Endothelial cell of umbilical vein (primary cell): ENCODE measurements around the gene MTRR. TPM values are rescaled to one million over a fixed set of nuclear protein-coding genes. Genes with fewer than 3 reads are reported as not detected.

Experiments used
- BruUV-seq: library from RNA; stranded (reverse); fragments of 400-500 nt; replicated peaks from 2 replicates; lab custom pipeline; 2021; lab: Mats Ljungman, UMichigan
- CTCF ChIA-PET: fragments of 300-600, 350-600 bp; sonication (Branson Sonifier 250); formaldehyde crosslinking; loops from one replicate; lab custom pipeline; 2021; ENCODE audit warnings: antibody characterized with exemption, inconsistent platforms; lab: Charles Lee
- POLR2A ChIA-PET: fragments of 300-600, 350-600 bp; sonication (Branson Sonifier 250); formaldehyde crosslinking; loops from one replicate; lab custom pipeline; 2021; ENCODE audit warnings: antibody characterized with exemption, inconsistent platforms; lab: Charles Lee
- DNase-seq: peaks from one replicate; pipeline ENCODE4 v3.0.0-alpha.2; 2011; ENCODE audit warnings: low read depth, low spot score
- FAIRE-seq: peaks from 2 replicates; lab custom pipeline; 2011; peaks lifted over from hg19 to GRCh38; lab: Jason Lieb, UNC
- H2AFZ ChIP-seq: 2 replicates; pipeline ENCODE4 v1.6.0; 2012; ENCODE audit warnings: low read depth, low read length, control low read depth, inconsistent platforms
- H3K27ac ChIP-seq: 2 replicates; pipeline ENCODE4 v1.5.1; 2011; ENCODE audit warnings: low read depth, mild to moderate bottlenecking, control low read depth, low read length, moderate library complexity; ENCODE audit not compliant: insufficient read depth
- H3K27me3 ChIP-seq, 2 experiments: 2 replicates each; pipeline versions ENCODE4 v1.6.0 to v1.6.1; 2011; ENCODE audit warnings: low read length in 2 of 2, mixed read lengths in 1 of 2; ENCODE audit not compliant: control insufficient read depth in 2 of 2, insufficient read depth in 2 of 2
- H3K36me3 ChIP-seq, 2 experiments: 2 replicates in 1 of 2; 3 replicates in 1 of 2; pipeline ENCODE4 v1.5.1; 2011; ENCODE audit warnings: low read length in 2 of 2, mild to moderate bottlenecking in 1 of 2, moderate library complexity in 1 of 2; ENCODE audit not compliant: control insufficient read depth in 2 of 2, insufficient read depth in 2 of 2; ENCODE audit errors: extremely low read depth in 1 of 2
- H3K4me1 ChIP-seq: 3 replicates; pipeline ENCODE4 v1.5.1; 2011; ENCODE audit warnings: mild to moderate bottlenecking, low read length; ENCODE audit not compliant: control insufficient read depth, insufficient read depth; ENCODE audit errors: extremely low read depth
- H3K4me2 ChIP-seq: 2 replicates; pipeline ENCODE4 v1.6.1; 2011; ENCODE audit warnings: low read length, control low read depth, mixed read lengths; ENCODE audit not compliant: insufficient read depth
- H3K4me3 ChIP-seq, 3 experiments: fragments of 200-600 bp in 1 of 3; sonication (generic), shearing (Covaris generic) in 1 of 3; replicated peaks in 1 of 3; 2 replicates each; pipeline ENCODE4 v1.5.1; 2011 to 2016; ENCODE audit warnings: control low read depth in 3 of 3, low read length in 3 of 3, mild to moderate bottlenecking in 2 of 3, inconsistent platforms in 1 of 3, low read depth in 1 of 3, moderate library complexity in 1 of 3; ENCODE audit not compliant: insufficient read depth in 1 of 3
- H3K79me2 ChIP-seq: 2 replicates; pipeline ENCODE4 v1.6.0; 2012; ENCODE audit warnings: low read length, inconsistent platforms; ENCODE audit not compliant: control insufficient read depth, insufficient read depth
- H3K9ac ChIP-seq: replicated peaks from 2 replicates; pipeline ENCODE3; 2011; ENCODE audit warnings: low read length, control low read depth; ENCODE audit not compliant: insufficient read depth; ENCODE audit errors: extremely low read depth
- H3K9me1 ChIP-seq: replicated peaks from 3 replicates; pipeline ENCODE4 v1.6.0; 2011; ENCODE audit warnings: mild to moderate bottlenecking, low read length; ENCODE audit not compliant: control insufficient read depth, insufficient read depth; ENCODE audit errors: extremely low read depth
- H3K9me3 ChIP-seq: replicated peaks from 2 replicates; pipeline ENCODE4 v1.5.1; 2012; ENCODE audit warnings: low read length, inconsistent platforms; ENCODE audit not compliant: control insufficient read depth, insufficient read depth
- H4K20me1 ChIP-seq: replicated peaks from 2 replicates; pipeline ENCODE3; 2011; ENCODE audit warnings: mild to moderate bottlenecking, low read length; ENCODE audit not compliant: control insufficient read depth, insufficient read depth; ENCODE audit errors: extremely low read depth
- CTCF ChIP-seq, 2 donors: IDR thresholded peaks; 1 replicate in 1 of 2; 2 replicates in 1 of 2; pipeline ENCODE4 v1.5.1; 2011; ENCODE audit warnings: low read length in 2 of 2, mild to moderate bottlenecking in 2 of 2, moderate library complexity in 2 of 2, control low read depth in 1 of 2, inconsistent platforms in 1 of 2, low read depth in 1 of 2; ENCODE audit not compliant: insufficient read depth in 1 of 2; ENCODE audit errors: extremely low read depth in 1 of 2
- EZH2 ChIP-seq: IDR thresholded peaks from 2 replicates; pipeline ENCODE4 v1.6.1; 2012; ENCODE audit warnings: borderline replicate concordance, low read depth, mild to moderate bottlenecking, moderate library complexity, low read length, inconsistent platforms; ENCODE audit not compliant: severe bottlenecking
- FOS ChIP-seq: IDR thresholded peaks from 2 replicates; pipeline ENCODE4 v1.6.1; 2011; ENCODE audit warnings: mild to moderate bottlenecking, low read length, moderate library complexity, borderline replicate concordance; ENCODE audit not compliant: insufficient read depth
- GATA2 ChIP-seq: IDR thresholded peaks from 2 replicates; pipeline ENCODE4 v1.7.0; 2011; ENCODE audit warnings: low read depth, mild to moderate bottlenecking, moderate library complexity, mixed read lengths, low read length; ENCODE audit not compliant: insufficient read length, insufficient read depth
- JUN ChIP-seq: IDR thresholded peaks from 2 replicates; pipeline ENCODE4 v1.6.1; 2011; ENCODE audit warnings: borderline replicate concordance, low read depth; ENCODE audit not compliant: insufficient read length, insufficient read depth
- MAX ChIP-seq: IDR thresholded peaks from 2 replicates; pipeline ENCODE4 v1.6.1; 2011; ENCODE audit not compliant: insufficient read depth, insufficient read length
- MYC ChIP-seq: IDR thresholded peaks from one replicate; pipeline ENCODE4 v1.6.1; 2011; ENCODE audit warnings: mild to moderate bottlenecking, low read depth, low read length
- POLR2A ChIP-seq: IDR thresholded peaks from 2 replicates; pipeline ENCODE4 v1.6.1; 2012; ENCODE audit warnings: low read depth, mild to moderate bottlenecking, control low read depth, low read length
- POLR2AphosphoS5 ChIP-seq: IDR thresholded peaks from 2 replicates; pipeline ENCODE4 v1.6.1; 2012; ENCODE audit warnings: low read depth, mild to moderate bottlenecking, control low read depth, low read length, moderate library complexity; ENCODE audit not compliant: insufficient read depth
- dilution Hi-C: fragments of 300-500 bp; cut with MboI; formaldehyde crosslinking; loops from one replicate; pipeline ENCODE4 v1.15.0; 2019; ENCODE audit warnings: low sequenced_read_pairs; ENCODE audit not compliant: extremely low pct_ligation_motif_present
- intact Hi-C: fragments of 100-400 bp; cut with micrococcal nuclease; formaldehyde crosslinking; loops from one replicate; pipeline ENCODE4 v1.10.0; 2022
- polyA plus RNA-seq, 4 experiments: library from polyadenylated mRNA; depleted of rRNA in 3 of 4; stranded (reverse) in 3 of 4; unstranded in 1 of 4; fragments of >200 nt; gene quantifications; 2 replicates each; pipeline versions ENCODE4 v1.2.1 to v1.2.3, GENCODE V29; 2011 to 2012; ENCODE audit warnings: missing spikeins in 1 of 4
- total RNA-seq: library from RNA; stranded (reverse); gene quantifications from 2 replicates; pipeline ENCODE4 v1.2.3, GENCODE V29; 2021

Gene MTRR
- total and polyA plus RNA-seq, 2 donors (not counting 3 experiments of a cell fraction or from before 2014, with no cell fraction given): 24.3 to 37.1 TPM

- no peaks in the 10 kb centered on the region for H3K9me3 ChIP-seq
- H3K9me1 ChIP-seq: no peaks in the 10 kb centered on the region
- H2AFZ ChIP-seq: no peak overlapping the region
- peak; percentile 38 for FAIRE-seq
- POLR2A ChIA-PET: no interaction called here
- no peak overlapping the region for H3K4me3 ChIP-seq
- H3K9ac ChIP-seq: no peak overlapping the region
- H3K4me2 ChIP-seq: no peak overlapping the region
- DNase-seq: no peak
- H3K36me3 ChIP-seq: peaks cover 18 to 25% of the 10 kb centered on the region in 2 experiments
- H4K20me1 ChIP-seq: no peaks in the 10 kb centered on the region
- dilution Hi-C loops (no loop called here), intact Hi-C loops (no loop called here)
- no peak for TF ChIP-seq GATA2
- TF ChIP-seq MAX: no peak
- TF ChIP-seq CTCF (IDR thresholded peaks at IDR 0.05; ENCODE audit: extremely low read depth in 1 of 2, insufficient read depth in 1 of 2, low read depth in 1 of 2, low read length in 2 of 2): no peak
- no peak for TF ChIP-seq EZH2
- TF ChIP-seq FOS: no peak
- TF ChIP-seq POLR2AphosphoS5: no peak
- no peak for TF ChIP-seq POLR2A
- TF ChIP-seq MYC: no peak
- TF ChIP-seq JUN: no peak
- no peaks in the 10 kb centered on the region for H3K4me1 ChIP-seq
- no peaks in the 10 kb centered on the region for H3K79me2 ChIP-seq
- H3K27ac ChIP-seq: no peak overlapping the region
- BruUV-seq: no TSS peak
- no peaks in the 10 kb centered on the region for H3K27me3 ChIP-seq
- CTCF ChIA-PET: interaction anchor here (2.2 kb wide), 1 partner anchor 14 kb away, joined by 5 read pairs; no protein-coding TSS in a partner anchor
Observed at GRCh38 chr5:7882926-7883325, 14.0 kb downstream of the MTRR start.
